HT1080 (cell line): ENCODE measurements around the gene VCPKMT. TPM values are rescaled to one million over a fixed set of nuclear protein-coding genes. Genes with fewer than 3 reads are reported as not detected.

Source experiments
- DNase-seq: peaks from one replicate; pipeline ENCODE4 v3.0.0-alpha.2; 2015; ENCODE audit warnings: low read depth
- small RNA-seq: library from RNA; depleted of rRNA; stranded (forward); fragments of <200 nt; gene quantifications from one replicate; pipeline ENCODE3, GENCODE V24; 2014
- total RNA-seq: library from RNA; depleted of rRNA; stranded (reverse); fragments of >200 nt; shearing (Covaris generic); gene quantifications from 2 replicates; pipeline ENCODE4 v1.2.3, GENCODE V29; 2014; rRNA removed

The VCPKMT gene
- total RNA-seq, 1 experiment from 2014 or later, result 4.2 TPM

DNA sequence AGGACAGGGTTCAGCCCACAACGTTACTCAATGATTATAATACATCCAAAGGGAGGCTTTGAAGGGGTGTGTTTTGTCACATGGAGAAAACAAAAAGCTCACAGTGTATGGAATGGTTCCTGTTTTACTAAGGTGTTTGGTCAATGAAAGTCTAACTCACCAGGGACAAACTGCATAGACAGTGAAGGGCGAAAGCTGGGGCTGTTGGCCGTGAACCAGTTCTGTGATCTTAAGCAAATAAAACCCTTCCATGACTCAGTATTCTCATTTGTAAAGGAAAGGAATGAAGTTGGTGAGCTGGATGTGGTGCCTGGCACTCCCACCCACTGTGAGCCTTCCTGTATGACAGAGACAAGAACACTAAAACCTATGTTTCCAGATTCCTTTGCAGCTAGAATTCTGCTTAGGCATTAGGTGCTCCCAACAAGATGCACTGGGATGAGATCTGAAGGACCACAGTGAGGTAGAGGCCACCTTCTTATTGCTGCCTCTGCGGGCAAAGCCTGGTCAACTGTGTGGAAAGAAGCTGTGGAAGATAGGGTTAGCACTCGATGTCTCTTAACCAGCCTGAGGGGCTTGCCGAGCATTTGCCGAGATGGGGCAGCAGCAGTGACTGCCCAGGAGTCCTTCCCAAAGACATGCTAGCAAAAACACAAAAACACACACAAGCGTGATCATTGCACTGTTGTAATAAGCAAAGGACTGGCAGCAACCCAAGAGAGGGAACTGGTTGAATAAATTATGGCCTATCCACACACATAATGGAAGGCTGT, 48.5 kb downstream of the VCPKMT start:
- DNase-seq, result peak; percentile 97

DNA sequence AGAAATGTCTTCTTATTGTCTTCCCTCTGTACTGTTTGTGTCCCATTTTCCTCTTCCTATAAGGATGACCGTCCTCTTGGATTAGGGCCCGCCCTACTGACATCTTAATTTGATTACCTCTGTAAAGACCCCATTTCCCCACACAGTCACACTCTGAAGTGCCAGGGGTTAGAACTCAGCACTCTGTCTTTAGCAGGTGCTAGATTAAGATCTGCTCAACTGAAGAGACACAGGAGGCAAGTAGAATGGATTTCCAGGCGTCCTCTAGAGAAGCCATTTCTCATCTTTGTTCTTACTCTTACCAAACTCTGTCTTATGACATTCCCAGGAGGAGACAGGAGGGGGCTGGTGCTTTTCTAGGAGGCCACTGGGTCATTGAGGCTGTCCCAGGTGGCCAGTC, 50.8 kb downstream of the VCPKMT start:
- no peak for DNase-seq

DNA sequence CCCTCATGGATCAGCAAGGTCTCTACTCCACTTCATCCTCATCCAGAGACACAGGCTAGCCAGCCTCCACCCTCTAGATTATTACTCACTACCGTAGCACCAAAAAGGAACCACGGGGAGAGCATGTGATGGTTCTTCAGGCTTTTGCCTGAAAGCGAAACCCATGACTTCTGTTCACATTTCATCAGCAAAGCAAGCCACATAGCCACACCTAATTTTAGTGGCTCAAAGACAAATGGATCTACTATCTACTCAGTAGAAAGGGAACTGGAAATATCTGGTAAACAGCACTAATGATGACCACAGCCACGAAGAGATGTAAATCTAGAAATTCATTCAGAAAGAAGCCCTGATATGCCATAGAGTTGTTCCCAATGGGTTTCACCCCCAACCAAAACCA, 51.4 kb downstream of the VCPKMT start:
- DNase-seq, result peak; percentile 56

DNA sequence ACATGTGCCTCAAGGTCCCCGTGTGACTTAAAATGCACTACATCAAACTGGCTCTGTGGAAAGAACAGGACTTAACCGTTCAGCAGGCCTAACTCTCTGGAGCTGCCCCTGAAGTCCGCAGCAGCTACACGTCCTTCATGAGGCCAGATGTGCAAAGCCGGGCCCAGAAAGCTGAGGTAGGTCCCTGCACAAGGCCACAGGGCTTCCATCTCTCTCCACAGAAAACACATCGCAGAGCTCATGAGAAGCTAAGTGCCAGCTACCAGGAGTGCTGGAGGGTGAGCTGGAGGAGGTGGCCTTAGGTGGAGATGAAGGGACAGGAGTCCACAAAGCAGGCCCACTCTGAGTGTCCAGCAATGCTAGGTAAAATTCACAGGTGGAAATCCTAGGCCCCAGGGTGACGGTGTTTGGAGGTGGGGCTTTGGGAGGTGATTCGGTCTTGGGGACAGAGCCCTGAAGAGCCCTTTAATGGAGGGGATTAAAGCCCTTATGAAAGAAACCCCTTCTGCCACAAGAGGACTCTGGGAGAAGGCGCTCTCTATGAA, 52.4 kb downstream of the VCPKMT start:
- DNase-seq, result no peak

DNA sequence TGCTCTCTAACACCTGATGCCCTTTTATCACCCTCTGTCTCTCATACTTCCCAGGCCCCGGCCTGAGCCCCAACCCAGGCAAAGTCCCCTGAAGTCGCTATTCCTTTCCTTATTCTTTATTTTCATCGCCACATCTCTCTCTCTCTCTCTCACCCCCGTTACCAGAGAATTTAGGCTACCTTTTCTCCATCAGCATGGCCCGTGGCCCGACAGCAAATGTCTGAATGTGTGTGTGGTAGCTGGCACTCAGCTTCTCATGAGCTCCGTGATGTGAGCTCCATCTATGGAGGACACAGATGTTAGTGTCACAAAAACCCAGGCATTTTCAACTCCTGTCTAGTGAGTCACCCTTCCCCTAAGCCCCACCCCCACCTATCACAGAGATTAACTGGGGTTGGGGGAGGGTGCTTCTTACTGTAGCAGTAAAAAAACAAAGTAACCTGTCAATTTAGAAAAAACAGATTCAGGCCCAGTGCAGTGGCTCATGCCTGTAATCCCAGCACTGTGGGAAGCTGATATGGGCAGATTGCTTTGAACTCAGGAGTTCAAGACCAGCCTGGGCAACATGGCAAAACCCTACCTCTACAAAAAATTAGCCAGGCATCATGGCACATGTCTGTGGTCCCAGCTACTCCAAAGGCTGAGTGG, 53.8 kb downstream of the VCPKMT start:
- peak; percentile 93 for DNase-seq

DNA sequence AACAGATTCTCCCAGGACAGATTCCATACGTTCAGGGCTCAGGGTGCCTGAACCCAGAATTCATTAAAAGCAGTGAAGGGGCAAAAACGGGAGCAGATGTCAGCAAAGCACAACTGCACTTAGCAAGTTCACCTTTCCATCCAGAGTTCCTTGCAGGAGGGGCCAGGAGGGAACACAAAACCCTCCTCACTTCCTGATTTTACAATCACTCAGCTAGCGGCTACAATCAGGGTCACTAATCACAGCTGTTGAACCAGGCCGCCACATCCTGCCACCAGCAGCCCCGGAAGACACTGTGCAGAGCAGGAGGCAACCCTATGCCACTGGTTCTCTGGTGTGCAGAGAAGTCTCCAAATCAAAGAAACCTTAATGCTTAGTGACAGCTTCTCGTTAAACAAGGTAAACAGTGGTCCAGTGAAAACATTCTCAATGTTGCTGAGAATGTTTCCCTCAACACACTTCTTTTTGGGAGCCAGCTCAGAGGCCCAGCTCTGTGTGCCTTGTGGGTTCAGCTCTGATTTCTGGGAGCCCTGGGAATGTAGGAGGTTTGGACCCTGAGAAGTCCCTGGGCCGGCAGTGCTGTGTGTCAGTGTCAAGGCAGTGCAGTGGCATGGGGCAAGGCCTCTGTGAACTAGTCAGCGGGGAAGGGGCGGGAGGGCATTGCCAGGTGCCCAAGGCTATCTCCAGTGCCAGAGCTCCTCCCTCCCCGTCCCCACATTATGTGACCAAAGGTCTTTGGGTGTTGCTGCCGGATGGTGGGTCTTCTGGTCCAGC, 54.5 kb downstream of the VCPKMT start:
- peak; percentile 88 for DNase-seq

DNA sequence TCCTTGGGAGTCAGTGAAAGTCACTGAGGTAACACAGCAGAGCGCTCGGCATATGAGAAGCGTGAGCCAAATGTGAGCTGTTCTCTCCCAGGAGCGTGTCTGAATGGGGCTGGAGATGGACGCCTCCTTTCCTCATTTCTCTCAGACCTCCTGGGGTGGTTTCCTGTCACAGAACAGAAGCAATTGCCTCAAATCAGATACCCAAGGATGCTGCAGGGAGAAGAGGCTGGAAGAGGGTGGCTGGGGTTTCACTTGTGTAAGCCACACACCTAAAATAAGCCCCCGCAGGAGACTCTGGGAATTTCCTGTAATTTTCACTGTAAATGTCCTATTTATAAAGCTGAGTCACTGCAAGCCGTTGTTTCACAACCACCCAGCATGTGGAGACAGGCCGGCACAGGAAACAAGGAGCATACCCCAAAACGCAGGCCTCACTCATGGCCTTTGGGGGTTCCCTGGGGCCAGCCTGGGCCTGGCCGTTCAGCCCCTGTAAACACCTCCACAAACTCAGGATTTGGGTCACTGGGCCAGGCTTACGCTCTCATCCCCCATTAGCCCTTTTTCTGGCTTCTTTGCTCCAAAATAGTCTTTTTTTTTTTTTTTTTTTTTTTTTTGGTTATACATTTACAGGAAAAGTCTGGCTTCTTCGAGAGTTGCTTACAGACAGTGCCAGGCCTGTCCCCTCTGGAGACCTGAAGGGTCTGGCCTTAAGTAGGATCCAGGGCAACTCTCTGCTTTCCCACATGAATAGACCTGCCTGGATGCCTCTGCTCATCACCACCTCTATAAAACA, 55.3 kb downstream of the VCPKMT start:
- DNase-seq, result peak; percentile 97

DNA sequence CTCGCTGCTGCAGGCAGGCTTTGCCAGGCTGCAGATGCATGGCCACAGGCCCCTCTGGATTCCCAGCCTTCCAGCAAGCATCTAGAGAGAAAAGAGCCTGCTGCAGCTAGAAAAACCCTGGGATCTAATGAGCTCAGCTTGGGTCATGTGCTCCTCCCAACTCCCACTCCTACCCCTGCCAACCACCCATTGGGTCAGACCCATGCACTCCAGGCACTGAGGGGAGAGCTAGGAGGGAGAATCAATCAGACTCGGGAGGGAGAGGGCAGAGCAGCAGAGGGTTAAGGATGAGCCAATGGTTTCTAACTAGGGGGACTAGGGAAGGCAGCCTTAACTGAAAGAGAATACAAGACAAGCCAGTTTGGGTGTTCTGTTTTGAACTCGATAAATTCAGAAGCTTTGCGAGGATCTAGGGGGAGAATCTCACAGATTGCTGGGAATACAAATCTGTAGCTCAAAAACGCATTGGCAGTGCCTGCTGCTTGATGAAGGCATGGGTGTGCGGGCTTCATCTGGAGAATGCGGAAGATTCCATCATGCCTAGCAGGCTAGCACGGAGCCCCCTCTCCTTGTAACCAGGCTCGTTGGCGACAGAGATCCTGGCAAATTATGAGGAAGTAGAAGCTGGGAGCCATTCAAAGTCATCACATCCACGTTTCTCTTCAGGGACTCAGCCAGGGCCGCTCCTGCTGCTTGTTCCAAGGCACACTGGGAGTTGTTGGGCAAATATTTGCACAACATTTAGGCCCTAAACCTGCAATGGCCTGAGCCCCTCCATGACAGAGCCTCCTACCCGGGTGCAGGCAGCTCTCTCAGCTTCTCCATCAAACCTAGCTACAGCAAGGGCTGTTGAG, 56.4 kb downstream of the VCPKMT start:
- DNase-seq, result no peak

Small RNAs within 50 kb of the gene (small RNA-seq; reads per million reads assigned to genes)
- gene RF00019, result not detected

Other genes with a start within 250 kb of the VCPKMT start
- 65.4 and 119 TPM in 2 replicates for gene ARF6, start 223.5 kb downstream of the VCPKMT start, total RNA-seq
- 7.1 and 7.8 TPM in 2 replicates for gene SOS2, start 115.0 kb upstream of the VCPKMT start, total RNA-seq
- 6.2 and 11.6 TPM in 2 replicates for gene L2HGDH, start 195.7 kb upstream of the VCPKMT start, total RNA-seq
- gene DMAC2L, start 195.8 kb upstream of the VCPKMT start, total RNA-seq, result 8.9 and 10.8 TPM in 2 replicates